ENCODE measurements around the gene CREM.

The CREM gene

GRCh38 chr10:35132727-35133126, 6.1 kb downstream of the CREM start:
- H3K4me3 ChIP-seq (ENCODE audit: low read depth in 1 of 2, low read length in 2 of 2) = no peak overlapping the region
- H3K27me3 ChIP-seq (ENCODE audit: control insufficient read depth in 1 of 2, insufficient read depth in 2 of 2, low read length in 2 of 2) = no peaks in the 10 kb centered on the region
- H3K9me3 ChIP-seq (ENCODE audit: control insufficient read depth in 1 of 2, low read length in 2 of 2) = no peaks in the 10 kb centered on the region
- H3K4me1 ChIP-seq (ENCODE audit: control insufficient read depth in 1 of 2, insufficient read depth in 2 of 2, low read length in 2 of 2) = peaks cover 3 to 16% of the 10 kb centered on the region in 2 donors
- H3K36me3 ChIP-seq (ENCODE audit: control insufficient read depth in 1 of 2, insufficient read depth in 2 of 2, low read length in 2 of 2) = no peaks in the 10 kb centered on the region
- H3K27ac ChIP-seq (ENCODE audit: low read depth, low read length) = no peak overlapping the region
- no peak overlapping the region for H3K9ac ChIP-seq (ENCODE audit: low read depth in 1 of 2, low read length in 2 of 2)

- H3K36me3 ChIP-seq (ENCODE audit: control insufficient read depth in 1 of 2, insufficient read depth in 2 of 2, low read length in 2 of 2) = no peaks in the 10 kb centered on the region
- H3K27me3 ChIP-seq (ENCODE audit: control insufficient read depth in 1 of 2, insufficient read depth in 2 of 2, low read length in 2 of 2) = no peaks in the 10 kb centered on the region
- peaks cover 0 to 12% of the 10 kb centered on the region in 2 donors for H3K4me1 ChIP-seq (ENCODE audit: control insufficient read depth in 1 of 2, insufficient read depth in 2 of 2, low read length in 2 of 2)
- H3K4me3 ChIP-seq (ENCODE audit: low read depth in 1 of 2, low read length in 2 of 2) = no peak overlapping the region
- H3K9me3 ChIP-seq (ENCODE audit: control insufficient read depth in 1 of 2, low read length in 2 of 2) = no peaks in the 10 kb centered on the region
- H3K9ac ChIP-seq (ENCODE audit: low read depth in 1 of 2, low read length in 2 of 2) = no peak overlapping the region
- no peak overlapping the region for H3K27ac ChIP-seq (ENCODE audit: low read depth, low read length)
Measured at GRCh38 chr10:35133586-35133985, 6.9 kb downstream of the CREM start.

GRCh38 chr10:35135861-35136260, 9.2 kb downstream of the CREM start:
- H3K27me3 ChIP-seq (ENCODE audit: control insufficient read depth in 1 of 2, insufficient read depth in 2 of 2, low read length in 2 of 2) = no peaks in the 10 kb centered on the region
- peaks cover 0 to 11% of the 10 kb centered on the region in 2 donors for H3K4me1 ChIP-seq (ENCODE audit: control insufficient read depth in 1 of 2, insufficient read depth in 2 of 2, low read length in 2 of 2)
- H3K36me3 ChIP-seq (ENCODE audit: control insufficient read depth in 1 of 2, insufficient read depth in 2 of 2, low read length in 2 of 2) = no peaks in the 10 kb centered on the region
- H3K4me3 ChIP-seq (ENCODE audit: low read depth in 1 of 2, low read length in 2 of 2) = no peak overlapping the region
- no peak overlapping the region for H3K27ac ChIP-seq (ENCODE audit: low read depth, low read length)
- H3K9ac ChIP-seq (ENCODE audit: low read depth in 1 of 2, low read length in 2 of 2) = no peak overlapping the region
- no peaks in the 10 kb centered on the region for H3K9me3 ChIP-seq (ENCODE audit: control insufficient read depth in 1 of 2, low read length in 2 of 2)

- Histone ChIP-seq H3K27me3 (ENCODE audit: control insufficient read depth in 1 of 2, insufficient read depth in 2 of 2, low read length in 2 of 2) (no peaks in the 10 kb centered on the region), H3K4me3 (ENCODE audit: low read depth in 1 of 2, low read length in 2 of 2) (no peak overlapping the region), H3K4me1 (ENCODE audit: control insufficient read depth in 1 of 2, insufficient read depth in 2 of 2, low read length in 2 of 2) (peaks cover 0 to 11% of the 10 kb centered on the region in 2 donors), H3K9ac (ENCODE audit: low read depth in 1 of 2, low read length in 2 of 2) (no peak overlapping the region), H3K36me3 (ENCODE audit: control insufficient read depth in 1 of 2, insufficient read depth in 2 of 2, low read length in 2 of 2) (no peaks in the 10 kb centered on the region), H3K27ac (ENCODE audit: low read depth, low read length) (no peak overlapping the region), H3K9me3 (ENCODE audit: control insufficient read depth in 1 of 2, low read length in 2 of 2) (no peaks in the 10 kb centered on the region)
Measured at GRCh38 chr10:35136263-35136815, 9.7 kb downstream of the CREM start.

- Histone ChIP-seq H3K27ac (ENCODE audit: low read depth, low read length) (no peak overlapping the region), H3K36me3 (ENCODE audit: control insufficient read depth in 1 of 2, insufficient read depth in 2 of 2, low read length in 2 of 2) (no peaks in the 10 kb centered on the region), H3K9me3 (ENCODE audit: control insufficient read depth in 1 of 2, low read length in 2 of 2) (no peaks in the 10 kb centered on the region), H3K4me1 (ENCODE audit: control insufficient read depth in 1 of 2, insufficient read depth in 2 of 2, low read length in 2 of 2) (peaks cover 0 to 5% of the 10 kb centered on the region in 2 donors), H3K27me3 (ENCODE audit: control insufficient read depth in 1 of 2, insufficient read depth in 2 of 2, low read length in 2 of 2) (no peaks in the 10 kb centered on the region), H3K9ac (ENCODE audit: low read depth in 1 of 2, low read length in 2 of 2) (no peak overlapping the region), H3K4me3 (ENCODE audit: low read depth in 1 of 2, low read length in 2 of 2) (no peak overlapping the region)
Measured at GRCh38 chr10:35140126-35140525, 13.5 kb downstream of the CREM start.

- Histone ChIP-seq H3K27me3 (ENCODE audit: control insufficient read depth in 1 of 2, insufficient read depth in 2 of 2, low read length in 2 of 2) (no peaks in the 10 kb centered on the region), H3K9me3 (ENCODE audit: control insufficient read depth in 1 of 2, low read length in 2 of 2) (no peaks in the 10 kb centered on the region), H3K36me3 (ENCODE audit: control insufficient read depth in 1 of 2, insufficient read depth in 2 of 2, low read length in 2 of 2) (no peaks in the 10 kb centered on the region), H3K27ac (ENCODE audit: low read depth, low read length) (no peak overlapping the region), H3K4me1 (ENCODE audit: control insufficient read depth in 1 of 2, insufficient read depth in 2 of 2, low read length in 2 of 2) (peaks cover 0 to 5% of the 10 kb centered on the region in 2 donors), H3K9ac (ENCODE audit: low read depth in 1 of 2, low read length in 2 of 2) (no peak overlapping the region), H3K4me3 (ENCODE audit: low read depth in 1 of 2, low read length in 2 of 2) (no peak overlapping the region)
Measured at GRCh38 chr10:35140727-35141126, 14.1 kb downstream of the CREM start.

- Histone ChIP-seq H3K36me3 (ENCODE audit: control insufficient read depth in 1 of 2, insufficient read depth in 2 of 2, low read length in 2 of 2) (no peaks in the 10 kb centered on the region), H3K27me3 (ENCODE audit: control insufficient read depth in 1 of 2, insufficient read depth in 2 of 2, low read length in 2 of 2) (no peaks in the 10 kb centered on the region), H3K4me1 (ENCODE audit: control insufficient read depth in 1 of 2, insufficient read depth in 2 of 2, low read length in 2 of 2) (peaks cover 9 to 12% of the 10 kb centered on the region in 2 donors), H3K27ac (ENCODE audit: low read depth, low read length) (no peak overlapping the region), H3K9me3 (ENCODE audit: control insufficient read depth in 1 of 2, low read length in 2 of 2) (no peaks in the 10 kb centered on the region), H3K4me3 (ENCODE audit: low read depth in 1 of 2, low read length in 2 of 2) (no peak overlapping the region), H3K9ac (ENCODE audit: low read depth in 1 of 2, low read length in 2 of 2) (no peak overlapping the region)
Measured at GRCh38 chr10:35150308-35150707, 23.7 kb downstream of the CREM start.

- no peak overlapping the region for H3K27ac ChIP-seq (ENCODE audit: low read depth, low read length)
- peaks cover 9 to 12% of the 10 kb centered on the region in 2 donors for H3K4me1 ChIP-seq (ENCODE audit: control insufficient read depth in 1 of 2, insufficient read depth in 2 of 2, low read length in 2 of 2)
- H3K9me3 ChIP-seq (ENCODE audit: control insufficient read depth in 1 of 2, low read length in 2 of 2) = no peaks in the 10 kb centered on the region
- no peaks in the 10 kb centered on the region for H3K27me3 ChIP-seq (ENCODE audit: control insufficient read depth in 1 of 2, insufficient read depth in 2 of 2, low read length in 2 of 2)
- no peaks in the 10 kb centered on the region for H3K36me3 ChIP-seq (ENCODE audit: control insufficient read depth in 1 of 2, insufficient read depth in 2 of 2, low read length in 2 of 2)
- no peak overlapping the region for H3K9ac ChIP-seq (ENCODE audit: low read depth in 1 of 2, low read length in 2 of 2)
- H3K4me3 ChIP-seq (ENCODE audit: low read depth in 1 of 2, low read length in 2 of 2) = no peak overlapping the region
Measured at GRCh38 chr10:35152992-35153391, 26.3 kb downstream of the CREM start.

- no peak overlapping the region for H3K4me3 ChIP-seq (ENCODE audit: low read depth in 1 of 2, low read length in 2 of 2)
- H3K36me3 ChIP-seq (ENCODE audit: control insufficient read depth in 1 of 2, insufficient read depth in 2 of 2, low read length in 2 of 2) = no peaks in the 10 kb centered on the region
- H3K4me1 ChIP-seq (ENCODE audit: control insufficient read depth in 1 of 2, insufficient read depth in 2 of 2, low read length in 2 of 2) = peaks cover 9 to 12% of the 10 kb centered on the region in 2 donors
- no peaks in the 10 kb centered on the region for H3K9me3 ChIP-seq (ENCODE audit: control insufficient read depth in 1 of 2, low read length in 2 of 2)
- no peaks in the 10 kb centered on the region for H3K27me3 ChIP-seq (ENCODE audit: control insufficient read depth in 1 of 2, insufficient read depth in 2 of 2, low read length in 2 of 2)
- no peak overlapping the region for H3K27ac ChIP-seq (ENCODE audit: low read depth, low read length)
- H3K9ac ChIP-seq (ENCODE audit: low read depth in 1 of 2, low read length in 2 of 2) = no peak overlapping the region
Measured at GRCh38 chr10:35153716-35154115, 27.1 kb downstream of the CREM start.

GRCh38 chr10:35160743-35161142, 34.1 kb downstream of the CREM start:
- no peaks in the 10 kb centered on the region for H3K36me3 ChIP-seq (ENCODE audit: control insufficient read depth in 1 of 2, insufficient read depth in 2 of 2, low read length in 2 of 2)
- no peak overlapping the region for H3K9ac ChIP-seq (ENCODE audit: low read depth in 1 of 2, low read length in 2 of 2)
- no peaks in the 10 kb centered on the region for H3K27me3 ChIP-seq (ENCODE audit: control insufficient read depth in 1 of 2, insufficient read depth in 2 of 2, low read length in 2 of 2)
- H3K4me3 ChIP-seq (ENCODE audit: low read depth in 1 of 2, low read length in 2 of 2) = no peak overlapping the region
- no peaks in the 10 kb centered on the region for H3K9me3 ChIP-seq (ENCODE audit: control insufficient read depth in 1 of 2, low read length in 2 of 2)
- H3K27ac ChIP-seq (ENCODE audit: low read depth, low read length) = no peak overlapping the region
- H3K4me1 ChIP-seq (ENCODE audit: control insufficient read depth in 1 of 2, insufficient read depth in 2 of 2, low read length in 2 of 2) = no peaks in the 10 kb centered on the region

GRCh38 chr10:35161906-35162305, 35.3 kb downstream of the CREM start:
- Histone ChIP-seq H3K27ac (ENCODE audit: low read depth, low read length) (no peak overlapping the region), H3K9ac (ENCODE audit: low read depth in 1 of 2, low read length in 2 of 2) (no peak overlapping the region), H3K27me3 (ENCODE audit: control insufficient read depth in 1 of 2, insufficient read depth in 2 of 2, low read length in 2 of 2) (no peaks in the 10 kb centered on the region), H3K36me3 (ENCODE audit: control insufficient read depth in 1 of 2, insufficient read depth in 2 of 2, low read length in 2 of 2) (no peaks in the 10 kb centered on the region), H3K4me1 (ENCODE audit: control insufficient read depth in 1 of 2, insufficient read depth in 2 of 2, low read length in 2 of 2) (no peaks in the 10 kb centered on the region), H3K9me3 (ENCODE audit: control insufficient read depth in 1 of 2, low read length in 2 of 2) (no peaks in the 10 kb centered on the region), H3K4me3 (ENCODE audit: low read depth in 1 of 2, low read length in 2 of 2) (no peak overlapping the region)

Measured in duodenal mucosa (tissue), 2 donors.